BE2C (cell line): Measurements from ENCODE around the gene PSENEN.

Experiments
- DNase-seq: peaks from one replicate; pipeline ENCODE4 v3.0.0-alpha.2; 2020
- H3K27me3 ChIP-seq: fragments of 250-450 bp; sonication (Bioruptor Pico); 2 replicates; pipeline ENCODE4 v1.5.1; 2020; ENCODE audit warnings: mild to moderate bottlenecking
- H3K36me3 ChIP-seq: fragments of 250-450 bp; sonication (Bioruptor Pico); 2 replicates; pipeline ENCODE4 v1.5.1; 2020; ENCODE audit warnings: mild to moderate bottlenecking
- H3K4me1 ChIP-seq: fragments of 250-450 bp; sonication (Bioruptor Pico); 2 replicates; pipeline ENCODE4 v1.5.1; 2020
- H3K4me3 ChIP-seq: 2 replicates; pipeline ENCODE4 v1.5.1; 2011; ENCODE audit warnings: low read depth, low read length
- H3K9me3 ChIP-seq: fragments of 250-450 bp; sonication (Bioruptor Pico); 2 replicates; pipeline ENCODE4 v1.5.1; 2020
- CTCF ChIP-seq: IDR thresholded peaks from 2 replicates; pipeline ENCODE4 v1.5.1; 2012; ENCODE audit warnings: mild to moderate bottlenecking, low read depth, low read length

The PSENEN gene

DNA sequence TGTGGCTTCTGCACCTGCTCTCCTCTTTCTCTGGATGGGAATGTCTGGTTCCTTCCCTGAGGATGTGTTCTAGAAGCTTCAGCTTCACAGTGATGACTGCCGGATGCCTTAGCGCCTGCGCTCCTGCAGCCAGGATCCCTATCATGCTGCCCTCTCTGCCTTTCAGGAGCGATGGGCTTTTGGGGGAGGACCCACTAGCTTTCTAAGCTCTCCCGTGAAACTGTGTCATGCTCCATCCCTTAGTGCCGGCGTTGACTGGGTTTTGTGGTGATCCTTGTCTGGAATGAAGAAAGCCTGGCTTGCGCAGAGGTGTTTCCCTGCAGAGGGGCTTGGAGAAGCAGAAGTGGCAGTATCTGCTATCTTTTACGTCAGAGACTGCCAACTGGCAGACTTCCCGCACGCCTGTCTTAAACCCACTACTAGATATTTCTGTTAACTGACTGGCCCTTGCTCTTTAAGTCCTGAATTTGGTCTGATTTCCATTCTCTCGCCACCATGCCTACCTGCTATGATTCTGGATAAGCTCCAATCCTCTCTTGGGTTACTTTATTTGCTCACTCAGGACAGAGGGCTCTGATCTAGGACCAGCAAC is 31.5 kb upstream of the PSENEN start:
- Histone ChIP-seq H3K4me1 (no peaks in the 10 kb centered on the region; the same call in 1 of the 2 replicates), H3K36me3 (no peaks in the 10 kb centered on the region), H3K9me3 (no peaks in the 10 kb centered on the region), H3K4me3 (no peak overlapping the region), H3K27me3 (peaks cover 18% of the 10 kb centered on the region)
- no peak for TF ChIP-seq CTCF
- DNase-seq = no peak

GRCh38 chr19:35714601-35715354 is 30.7 kb upstream of the PSENEN start:
- H3K36me3 ChIP-seq = peaks cover 3% of the 10 kb centered on the region
- H3K27me3 ChIP-seq = peaks cover 18% of the 10 kb centered on the region
- DNase-seq = no peak
- peak; percentile 22 for TF ChIP-seq CTCF
- no peaks in the 10 kb centered on the region; the same call in 1 of the 2 replicates for H3K4me1 ChIP-seq
- no peaks in the 10 kb centered on the region for H3K9me3 ChIP-seq
- no peak overlapping the region for H3K4me3 ChIP-seq

DNA sequence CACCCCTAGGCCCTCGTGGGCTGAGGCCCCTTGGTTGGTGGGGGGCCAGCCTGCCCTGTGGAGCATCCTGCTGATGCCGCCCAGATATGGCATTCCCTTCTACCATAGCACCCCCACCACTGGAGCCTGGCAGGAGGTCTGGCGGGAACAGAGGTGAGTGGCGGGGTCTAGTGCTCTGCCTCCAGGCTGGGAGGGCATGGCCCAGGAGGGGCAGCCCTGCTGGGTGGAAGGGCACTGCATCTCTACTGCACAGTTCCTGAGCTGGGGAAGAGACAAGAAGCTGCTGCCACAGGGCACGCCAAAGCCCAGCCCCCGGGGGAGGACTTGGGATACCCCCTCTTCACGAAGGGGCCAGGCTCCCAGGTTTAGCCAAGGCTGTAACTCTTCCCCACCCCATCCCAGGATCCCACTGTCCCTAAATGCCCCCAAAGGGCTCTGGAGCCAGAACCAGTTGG is 30.1 kb upstream of the PSENEN start:
- H3K36me3 ChIP-seq = peaks cover 8% of the 10 kb centered on the region
- no peak for DNase-seq
- peaks cover 15% of the 10 kb centered on the region for H3K27me3 ChIP-seq
- H3K4me1 ChIP-seq = no peaks in the 10 kb centered on the region; the same call in 1 of the 2 replicates
- H3K4me3 ChIP-seq = no peak overlapping the region
- TF ChIP-seq CTCF = no peak
- no peaks in the 10 kb centered on the region for H3K9me3 ChIP-seq

DNA sequence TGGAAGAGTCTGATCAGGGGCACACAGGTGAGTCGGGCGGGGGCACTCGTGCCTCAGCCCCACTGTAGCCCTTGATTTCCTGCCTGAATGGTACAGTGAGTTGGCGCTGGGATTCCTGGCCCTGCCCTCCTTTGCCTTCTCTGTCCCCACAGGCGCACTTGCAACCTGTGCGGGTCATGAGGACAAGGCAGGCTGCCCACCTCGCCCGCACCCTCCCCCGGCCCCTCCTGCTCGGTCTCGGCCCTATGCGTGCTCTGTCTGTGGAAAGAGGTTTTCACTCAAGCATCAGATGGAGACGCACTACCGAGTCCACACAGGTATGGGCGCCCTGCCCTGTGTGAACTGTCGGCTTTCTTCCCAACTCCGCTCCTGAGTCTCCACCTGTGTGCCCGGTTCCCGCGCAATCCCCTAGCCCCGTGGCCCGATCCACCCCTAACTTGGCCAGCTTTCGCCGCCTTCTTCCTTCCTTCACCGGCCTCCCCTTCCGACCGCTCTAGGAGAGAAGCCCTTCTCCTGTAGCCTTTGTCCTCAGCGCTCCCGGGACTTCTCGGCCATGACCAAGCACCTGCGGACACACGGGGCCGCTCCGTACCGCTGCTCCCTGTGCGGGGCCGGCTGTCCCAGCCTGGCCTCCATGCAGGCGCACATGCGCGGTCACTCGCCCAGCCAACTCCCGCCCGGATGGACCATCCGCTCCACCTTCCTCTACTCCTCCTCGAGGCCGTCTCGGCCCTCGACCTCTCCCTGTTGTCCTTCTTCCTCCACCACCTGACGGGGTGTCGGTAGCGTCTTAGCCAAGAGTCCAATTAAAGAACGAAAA is 29.3 kb upstream of the PSENEN start:
- TF ChIP-seq CTCF = no peak
- Histone ChIP-seq H3K36me3 (peaks cover 10% of the 10 kb centered on the region), H3K4me1 (no peaks in the 10 kb centered on the region; the same call in 1 of the 2 replicates), H3K4me3 (peak overlapping the region; percentile 79), H3K9me3 (no peaks in the 10 kb centered on the region), H3K27me3 (peaks cover 7% of the 10 kb centered on the region)
- peak; percentile 46 for DNase-seq

GRCh38 chr19:35716801-35717664 is 28.4 kb upstream of the PSENEN start:
- peak; percentile 98 for DNase-seq
- Histone ChIP-seq H3K27me3 (0 out of 2 replicates have a peak, but pooled peaks cover 3% of the 10 kb centered on the region), H3K4me1 (no peaks in the 10 kb centered on the region; the same call in 1 of the 2 replicates), H3K36me3 (peaks cover 16% of the 10 kb centered on the region), H3K9me3 (no peaks in the 10 kb centered on the region), H3K4me3 (peak overlapping the region; percentile 79)
- peak; percentile 80 for TF ChIP-seq CTCF
